ENCODE results near the gene SAMD1. TPM values are rescaled to one million over a fixed set of nuclear protein-coding genes. Genes with fewer than 3 reads are reported as not detected.
A peak's percentile ranks its signal among the peaks of the same experiment; 100 is the strongest.

SAMD1 gene
- total and polyA plus RNA-seq, 2 of the 13 experiments (the other 11 are each of a cell fraction or from before 2014, with no cell fraction given): 17.5 to 45.0 TPM

DNA sequence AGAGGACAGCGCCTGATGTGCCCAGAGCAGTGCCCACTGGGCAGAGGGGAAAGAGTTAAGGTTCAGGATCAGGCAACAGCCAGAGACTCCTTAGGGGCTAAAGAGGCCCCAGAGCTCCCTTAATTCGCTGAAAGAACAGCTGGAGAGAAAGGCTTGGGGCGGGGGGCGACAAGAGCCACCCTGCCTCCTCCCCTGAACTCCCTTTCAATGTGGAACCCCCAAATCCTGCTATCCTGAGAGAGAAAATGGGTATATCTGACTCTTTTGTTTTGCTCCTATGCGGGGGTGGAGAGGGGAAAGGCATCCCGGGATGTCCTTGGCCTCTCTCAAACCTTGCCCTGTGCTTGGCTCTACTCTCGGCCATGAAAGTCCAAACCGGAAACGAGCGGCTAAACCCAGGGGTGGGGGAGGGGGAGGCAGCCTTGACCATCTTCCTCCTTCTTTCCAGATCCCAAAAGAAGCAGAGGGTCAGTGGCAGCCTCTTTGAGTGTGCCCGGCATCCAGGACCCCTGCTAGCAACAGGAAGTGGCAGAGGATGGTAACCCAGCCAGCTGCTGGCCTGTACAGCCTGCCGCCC lies 22.3 kb upstream of the SAMD1 start (continued):
- 0 out of 2 replicates have a peak, but pooled peaks have one; percentile 28 for TF ChIP-seq MEF2D (CRISPR knock-in tag; IDR thresholded peaks at IDR 0.05)
- peak; percentile 38; the same call in 1 of the 2 replicates for TF ChIP-seq TBX2 (CRISPR knock-in tag; IDR thresholded peaks at IDR 0.05; ENCODE audit: borderline replicate concordance)
- TF ChIP-seq GMEB1 (CRISPR knock-in tag; IDR thresholded peaks at IDR 0.05; ENCODE audit: borderline replicate concordance): 0 out of 2 replicates have a peak, but pooled peaks have one; percentile 16
- peak; percentile 56; the same call in 1 of the 2 replicates for TF ChIP-seq PHF21A (CRISPR knock-in tag; IDR thresholded peaks at IDR 0.05)
- TF ChIP-seq RBFOX2 (IDR thresholded peaks at IDR 0.05; ENCODE audit: low read depth, low read length): no peak
- peak; percentile 35; the same call in 1 of the 2 replicates for TF ChIP-seq ZFP91 (CRISPR knock-in tag; IDR thresholded peaks at IDR 0.05; ENCODE audit: borderline replicate concordance)
- TF ChIP-seq ZFAT (CRISPR knock-in tag; conservative IDR thresholded peaks at IDR 0.05): no peak
- peak; percentile 60 for TF ChIP-seq ZFX (CRISPR knock-in tag; IDR thresholded peaks at IDR 0.05; ENCODE audit: low read depth)
